Stimulated activated CD4-positive, alpha-beta T cell treated with anti-CD3 and anti-CD28 coated beads, TNF-alpha, amount 100 ng/mL, for 48 hours (primary cell): Measurements from ENCODE around the gene TRIM15.
"Not testable (repeated sequence)": the region's sequence is repeated elsewhere in the genome, so short reads cannot be mapped to it uniquely, and the experiment has no call there.

ENCODE experiments used
- DNase-seq, 3 donors: peaks; one replicate each; pipeline ENCODE4 v3.0.0-alpha.2; 2020; ENCODE audit warnings: low read depth in 3 of 3

TRIM15 gene

GRCh38 chr6:30163090-30163917 is at the start of gene TRIM15:
TSS of gene TRIM15 (plus strand) at chr6:30163546. CDS start at chr6:30163685, 139 bp downstream.
- DNase-seq, result peak; percentile 13 to 58 (median 35)

GRCh38 chr6:30113841-30114240 is 49.5 kb upstream of the TRIM15 start:
- no peak for DNase-seq

- DNase-seq, result no peak
These were observed 46.6 kb upstream of the TRIM15 start for GRCh38 chr6:30116724-30117123.

- DNase-seq, result not testable (repeated sequence)
These were observed 44.7 kb upstream of the TRIM15 start for GRCh38 chr6:30118691-30119090.

- DNase-seq, result no peak
These were observed 41.6 kb upstream of the TRIM15 start for GRCh38 chr6:30121446-30122366.

- no peak for DNase-seq
These were observed 40.8 kb upstream of the TRIM15 start for GRCh38 chr6:30122515-30122914.

GRCh38 chr6:30127238-30128093 is 35.9 kb upstream of the TRIM15 start:
- DNase-seq, result no peak

GRCh38 chr6:30129265-30130178 is 33.8 kb upstream of the TRIM15 start:
- DNase-seq, result no peak

GRCh38 chr6:30130179-30130679 is 33.1 kb upstream of the TRIM15 start:
- no peak for DNase-seq

GRCh38 chr6:30130887-30131862 is 32.2 kb upstream of the TRIM15 start:
- peak; percentile 43 to 52 (median 51) for DNase-seq

- DNase-seq, result no peak
These were observed 31.3 kb upstream of the TRIM15 start for GRCh38 chr6:30131947-30132497.

GRCh38 chr6:30135147-30135546 is 28.2 kb upstream of the TRIM15 start:
- DNase-seq, result no peak

- no peak for DNase-seq
These were observed 27.6 kb upstream of the TRIM15 start, which contains the start of gene TRIM40 for GRCh38 chr6:30135757-30136156. TSS of gene TRIM40 (plus strand) at chr6:30136140. CDS start at chr6:30137037, 897 bp downstream.

GRCh38 chr6:30136570-30137286 is 26.6 kb upstream of the TRIM15 start:
- no peak for DNase-seq

GRCh38 chr6:30140240-30140639 is 23.1 kb upstream of the TRIM15 start:
- not testable (repeated sequence) for DNase-seq

GRCh38 chr6:30142665-30143064 is 20.7 kb upstream of the TRIM15 start:
- DNase-seq, result no peak

GRCh38 chr6:30143780-30144179 is 19.6 kb upstream of the TRIM15 start:
- DNase-seq, result no peak

GRCh38 chr6:30144811-30145210 is 18.5 kb upstream of the TRIM15 start:
- DNase-seq, result no peak
